Measurements from ENCODE around the gene ATP6V1G1.

DNA sequence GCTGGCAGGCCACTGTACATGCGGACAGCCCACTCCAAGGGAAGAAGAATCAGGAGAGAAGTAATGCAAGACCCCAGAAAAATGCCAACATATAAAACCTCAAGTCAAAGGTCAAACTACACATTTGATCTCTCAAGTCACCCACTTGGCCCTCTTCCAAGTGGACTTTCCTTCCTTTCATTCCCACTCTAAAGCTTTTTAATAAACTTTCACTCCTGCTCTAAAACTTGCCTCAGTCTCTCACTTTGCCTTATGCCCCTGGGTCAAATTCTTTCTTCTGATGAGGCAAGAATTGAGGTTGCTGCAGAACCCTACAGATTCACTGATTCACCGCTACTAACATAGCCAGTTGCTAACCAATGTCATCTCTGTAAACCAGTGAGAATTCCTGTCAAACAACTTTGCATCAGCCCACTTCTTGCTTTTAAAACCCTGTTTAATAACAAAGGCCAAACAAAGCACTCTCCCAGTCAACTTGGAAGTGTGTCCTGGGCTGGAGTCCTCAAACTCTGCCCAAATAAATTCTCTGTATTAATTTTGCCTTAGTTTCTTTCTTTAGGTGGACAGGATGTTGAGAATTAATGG lies 6.9 kb upstream of the ATP6V1G1 start:
- TF ChIP-seq POLR2AphosphoS5 (IDR thresholded peaks at IDR 0.05): no peak
- TF ChIP-seq, protein P1, sequence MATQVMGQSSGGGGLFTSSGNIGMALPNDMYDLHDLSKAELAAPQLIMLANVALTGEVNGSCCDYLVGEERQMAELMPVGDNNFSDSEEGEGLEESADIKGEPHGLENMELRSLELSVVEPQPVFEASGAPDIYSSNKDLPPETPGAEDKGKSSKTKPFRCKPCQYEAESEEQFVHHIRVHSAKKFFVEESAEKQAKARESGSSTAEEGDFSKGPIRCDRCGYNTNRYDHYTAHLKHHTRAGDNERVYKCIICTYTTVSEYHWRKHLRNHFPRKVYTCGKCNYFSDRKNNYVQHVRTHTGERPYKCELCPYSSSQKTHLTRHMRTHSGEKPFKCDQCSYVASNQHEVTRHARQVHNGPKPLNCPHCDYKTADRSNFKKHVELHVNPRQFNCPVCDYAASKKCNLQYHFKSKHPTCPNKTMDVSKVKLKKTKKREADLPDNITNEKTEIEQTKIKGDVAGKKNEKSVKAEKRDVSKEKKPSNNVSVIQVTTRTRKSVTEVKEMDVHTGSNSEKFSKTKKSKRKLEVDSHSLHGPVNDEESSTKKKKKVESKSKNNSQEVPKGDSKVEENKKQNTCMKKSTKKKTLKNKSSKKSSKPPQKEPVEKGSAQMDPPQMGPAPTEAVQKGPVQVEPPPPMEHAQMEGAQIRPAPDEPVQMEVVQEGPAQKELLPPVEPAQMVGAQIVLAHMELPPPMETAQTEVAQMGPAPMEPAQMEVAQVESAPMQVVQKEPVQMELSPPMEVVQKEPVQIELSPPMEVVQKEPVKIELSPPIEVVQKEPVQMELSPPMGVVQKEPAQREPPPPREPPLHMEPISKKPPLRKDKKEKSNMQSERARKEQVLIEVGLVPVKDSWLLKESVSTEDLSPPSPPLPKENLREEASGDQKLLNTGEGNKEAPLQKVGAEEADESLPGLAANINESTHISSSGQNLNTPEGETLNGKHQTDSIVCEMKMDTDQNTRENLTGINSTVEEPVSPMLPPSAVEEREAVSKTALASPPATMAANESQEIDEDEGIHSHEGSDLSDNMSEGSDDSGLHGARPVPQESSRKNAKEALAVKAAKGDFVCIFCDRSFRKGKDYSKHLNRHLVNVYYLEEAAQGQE (IDR thresholded peaks at IDR 0.05; ENCODE audit: borderline replicate concordance): no peak
- no peak for TF ChIP-seq TAF1 (IDR thresholded peaks at IDR 0.05; ENCODE audit: low read depth)
- TF ChIP-seq, protein P2, sequence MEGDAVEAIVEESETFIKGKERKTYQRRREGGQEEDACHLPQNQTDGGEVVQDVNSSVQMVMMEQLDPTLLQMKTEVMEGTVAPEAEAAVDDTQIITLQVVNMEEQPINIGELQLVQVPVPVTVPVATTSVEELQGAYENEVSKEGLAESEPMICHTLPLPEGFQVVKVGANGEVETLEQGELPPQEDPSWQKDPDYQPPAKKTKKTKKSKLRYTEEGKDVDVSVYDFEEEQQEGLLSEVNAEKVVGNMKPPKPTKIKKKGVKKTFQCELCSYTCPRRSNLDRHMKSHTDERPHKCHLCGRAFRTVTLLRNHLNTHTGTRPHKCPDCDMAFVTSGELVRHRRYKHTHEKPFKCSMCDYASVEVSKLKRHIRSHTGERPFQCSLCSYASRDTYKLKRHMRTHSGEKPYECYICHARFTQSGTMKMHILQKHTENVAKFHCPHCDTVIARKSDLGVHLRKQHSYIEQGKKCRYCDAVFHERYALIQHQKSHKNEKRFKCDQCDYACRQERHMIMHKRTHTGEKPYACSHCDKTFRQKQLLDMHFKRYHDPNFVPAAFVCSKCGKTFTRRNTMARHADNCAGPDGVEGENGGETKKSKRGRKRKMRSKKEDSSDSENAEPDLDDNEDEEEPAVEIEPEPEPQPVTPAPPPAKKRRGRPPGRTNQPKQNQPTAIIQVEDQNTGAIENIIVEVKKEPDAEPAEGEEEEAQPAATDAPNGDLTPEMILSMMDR (IDR thresholded peaks at IDR 0.05; ENCODE audit: poor library complexity, severe bottlenecking): no peak
- no peak for TF ChIP-seq EZH2 (IDR thresholded peaks at IDR 0.05; ENCODE audit: borderline replicate concordance, insufficient read depth, low read length, poor library complexity, severe bottlenecking)
- no peak for TF ChIP-seq RAD21 (conservative IDR thresholded peaks at IDR 0.05)
- TF ChIP-seq EP300 (conservative IDR thresholded peaks at IDR 0.05; ENCODE audit: poor library complexity, severe bottlenecking): no peak

Data from neural cell (in vitro differentiated cells).